HL-60 (cell line): ENCODE measurements around the gene CAMKMT.
A peak's percentile ranks its signal among the peaks of the same experiment; 100 is the strongest.

Experiments
- DNase-seq, 2 experiments: peaks; one replicate each; pipeline ENCODE4 v3.0.0-alpha.2; 2010 to 2020; ENCODE audit warnings: low read depth in 1 of 2, low spot score in 1 of 2
- H3K27ac ChIP-seq: fragments of 250-450 bp; sonication (Bioruptor Pico); replicated peaks from 2 replicates; pipeline ENCODE4 v1.5.1; 2020; ENCODE audit warnings: mild to moderate bottlenecking, moderate library complexity
- H3K27me3 ChIP-seq: fragments of 250-450 bp; sonication (Bioruptor Pico); 2 replicates; pipeline ENCODE4 v1.5.1; 2021; ENCODE audit warnings: mild to moderate bottlenecking, moderate library complexity; ENCODE audit not compliant: insufficient read depth, poor library complexity, severe bottlenecking
- H3K4me3 ChIP-seq: replicated peaks from 2 replicates; pipeline ENCODE4 v1.5.1; 2011; ENCODE audit warnings: mild to moderate bottlenecking, control low read depth, low read length; ENCODE audit not compliant: insufficient read depth
- GABPA ChIP-seq: IDR thresholded peaks from 2 replicates; pipeline ENCODE4 v1.6.1; 2012; ENCODE audit warnings: low read depth
- POLR2AphosphoS5 ChIP-seq: IDR thresholded peaks from 2 replicates; pipeline ENCODE4 v1.6.1; 2012; ENCODE audit warnings: low read depth
- REST ChIP-seq: IDR thresholded peaks from 2 replicates; pipeline ENCODE4 v1.6.1; 2012; ENCODE audit warnings: low read depth; ENCODE audit not compliant: insufficient replicate concordance
- SPI1 ChIP-seq: IDR thresholded peaks from 2 replicates; pipeline ENCODE4 v1.6.1; 2012; ENCODE audit warnings: low read depth, mild to moderate bottlenecking, borderline replicate concordance
- TF ChIP-seq, protein P1 (sequence below): IDR thresholded peaks from one replicate; pipeline ENCODE4 v1.5.1; 2011; ENCODE audit warnings: low read length, control low read depth, inconsistent platforms; ENCODE audit not compliant: insufficient read depth

The CAMKMT gene

DNA sequence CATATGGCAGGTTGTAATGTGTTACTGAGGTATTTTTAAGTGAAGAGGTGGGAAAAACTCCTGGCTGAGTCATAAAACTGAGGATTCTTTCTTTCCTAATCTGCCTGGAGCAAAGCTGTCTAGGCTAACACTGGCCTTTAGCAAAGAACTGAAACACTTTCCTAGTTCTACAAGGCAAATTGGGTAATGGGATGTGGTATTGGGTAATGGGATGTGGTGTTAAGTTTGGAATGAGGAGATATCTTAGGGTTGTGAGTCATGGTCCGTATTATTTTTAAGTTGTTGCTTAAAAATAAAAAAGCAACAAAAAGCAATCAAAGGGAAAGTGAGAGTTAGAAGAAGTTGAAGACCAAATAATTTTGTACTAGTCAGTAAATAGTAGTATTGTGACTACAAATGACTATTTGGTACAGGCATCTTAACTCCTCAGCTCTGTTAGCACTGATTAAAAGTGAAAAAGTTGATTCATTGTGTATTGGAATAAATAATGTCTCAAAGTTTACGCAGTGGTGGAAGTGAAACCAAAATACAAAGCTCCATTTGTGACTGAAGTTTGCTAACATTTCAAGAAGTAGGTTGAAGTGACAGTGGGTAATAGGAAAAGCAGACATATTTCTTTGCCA is 216.8 kb downstream of the CAMKMT start:
- peak overlapping the region; percentile 17 for H3K4me3 ChIP-seq
- TF ChIP-seq, protein P1, sequence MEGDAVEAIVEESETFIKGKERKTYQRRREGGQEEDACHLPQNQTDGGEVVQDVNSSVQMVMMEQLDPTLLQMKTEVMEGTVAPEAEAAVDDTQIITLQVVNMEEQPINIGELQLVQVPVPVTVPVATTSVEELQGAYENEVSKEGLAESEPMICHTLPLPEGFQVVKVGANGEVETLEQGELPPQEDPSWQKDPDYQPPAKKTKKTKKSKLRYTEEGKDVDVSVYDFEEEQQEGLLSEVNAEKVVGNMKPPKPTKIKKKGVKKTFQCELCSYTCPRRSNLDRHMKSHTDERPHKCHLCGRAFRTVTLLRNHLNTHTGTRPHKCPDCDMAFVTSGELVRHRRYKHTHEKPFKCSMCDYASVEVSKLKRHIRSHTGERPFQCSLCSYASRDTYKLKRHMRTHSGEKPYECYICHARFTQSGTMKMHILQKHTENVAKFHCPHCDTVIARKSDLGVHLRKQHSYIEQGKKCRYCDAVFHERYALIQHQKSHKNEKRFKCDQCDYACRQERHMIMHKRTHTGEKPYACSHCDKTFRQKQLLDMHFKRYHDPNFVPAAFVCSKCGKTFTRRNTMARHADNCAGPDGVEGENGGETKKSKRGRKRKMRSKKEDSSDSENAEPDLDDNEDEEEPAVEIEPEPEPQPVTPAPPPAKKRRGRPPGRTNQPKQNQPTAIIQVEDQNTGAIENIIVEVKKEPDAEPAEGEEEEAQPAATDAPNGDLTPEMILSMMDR, result no peak
- TF ChIP-seq POLR2AphosphoS5 (no peak), SPI1 (no peak), REST (no peak), GABPA (no peak)
- no peaks in the 10 kb centered on the region for H3K27me3 ChIP-seq
- no peak overlapping the region for H3K27ac ChIP-seq
- DNase-seq, result peak; percentile 6 to 75

GRCh38 chr2:44579115-44579836 is 217.5 kb downstream of the CAMKMT start:
- peak overlapping the region; percentile 17 for H3K4me3 ChIP-seq
- H3K27me3 ChIP-seq, result no peaks in the 10 kb centered on the region
- DNase-seq, result no peak
- H3K27ac ChIP-seq, result no peak overlapping the region
- TF ChIP-seq, protein P1, result no peak
- TF ChIP-seq REST, result no peak
- TF ChIP-seq POLR2AphosphoS5, result no peak
- no peak for TF ChIP-seq GABPA
- no peak for TF ChIP-seq SPI1

- no peaks in the 10 kb centered on the region for H3K27me3 ChIP-seq
- H3K4me3 ChIP-seq, result no peak overlapping the region
- no peak for DNase-seq
- no peak for TF ChIP-seq SPI1
- TF ChIP-seq, protein P1, result no peak
- no peak for TF ChIP-seq REST
- TF ChIP-seq POLR2AphosphoS5, result no peak
- TF ChIP-seq GABPA, result no peak
- H3K27ac ChIP-seq, result no peak overlapping the region
Observed at GRCh38 chr2:44579837-44580230, 218.1 kb downstream of the CAMKMT start.
